Panc1 (cell line): ENCODE results near the gene UACA. TPM values are rescaled to one million over a fixed set of nuclear protein-coding genes. Genes with fewer than 3 reads are reported as not detected.

ENCODE experiments used
- ATAC-seq: fragments of 200-7000 bp; cut with Tn5 transposase; 2 replicates; pipeline ENCODE4 v1.9.1; 2020; ENCODE audit warnings: mild to moderate bottlenecking, moderate library complexity
- BruUV-seq: library from RNA; stranded (reverse); fragments of 400-500 nt; replicated peaks from 2 replicates; lab custom pipeline; 2021; lab: Mats Ljungman, UMichigan
- CTCF ChIA-PET: fragments of 300-600 bp; sonication (Branson Sonifier 250); formaldehyde crosslinking; loops from one replicate; lab custom pipeline; 2022; ENCODE audit warnings: antibody characterized with exemption; lab: Charles Lee
- POLR2A ChIA-PET: fragments of 300-600 bp; sonication (Branson Sonifier 250); formaldehyde crosslinking; loops from one replicate; lab custom pipeline; 2022; ENCODE audit warnings: antibody characterized with exemption; lab: Charles Lee
- DNase-seq: peaks from one replicate; pipeline ENCODE4 v3.0.0-alpha.2; 2010; ENCODE audit warnings: low read depth, low spot score
- H3K27ac ChIP-seq: 2 replicates; pipeline ENCODE4 v1.5.1; 2011; ENCODE audit warnings: mild to moderate bottlenecking, low read length, inconsistent platforms
- H3K27me3 ChIP-seq: fragments of 200-500 bp; sonication (Bioruptor generic); 2 replicates; pipeline ENCODE4 v1.6.0; 2014; ENCODE audit warnings: low read length, inconsistent platforms; ENCODE audit not compliant: control insufficient read depth, insufficient read depth
- H3K36me3 ChIP-seq: fragments of 200-500 bp; sonication (Bioruptor generic); 2 replicates; pipeline ENCODE4 v1.5.1; 2014; ENCODE audit warnings: inconsistent platforms, mild to moderate bottlenecking, low read length, moderate library complexity; ENCODE audit not compliant: control insufficient read depth, insufficient read depth
- H3K4me1 ChIP-seq: 2 replicates; pipeline ENCODE4 v1.5.1; 2011; ENCODE audit warnings: inconsistent platforms, mild to moderate bottlenecking, low read length, moderate library complexity; ENCODE audit not compliant: control insufficient read depth, insufficient read depth
- H3K4me3 ChIP-seq, 2 experiments: 2 replicates each; pipeline ENCODE4 v1.5.1; 2011 to 2012; ENCODE audit warnings: low read depth in 2 of 2, low read length in 2 of 2, mild to moderate bottlenecking in 2 of 2, inconsistent platforms in 1 of 2, moderate library complexity in 1 of 2
- H3K9me3 ChIP-seq: fragments of 200-500 bp; sonication (Bioruptor generic); 2 replicates; pipeline ENCODE4 v1.5.1; 2014; ENCODE audit warnings: low read depth, mild to moderate bottlenecking, inconsistent platforms, low read length, moderate library complexity; ENCODE audit not compliant: control insufficient read depth, insufficient read depth
- CTCF ChIP-seq: fragments of 450-650 bp; IDR thresholded peaks from 2 replicates; pipeline ENCODE4 v1.5.1; 2017; ENCODE audit warnings: mild to moderate bottlenecking
- POLR2AphosphoS5 ChIP-seq: IDR thresholded peaks from 2 replicates; pipeline ENCODE4 v1.6.1; 2012; ENCODE audit warnings: mild to moderate bottlenecking, low read depth, low read length, moderate library complexity
- REST ChIP-seq, 2 experiments: IDR thresholded peaks; 2 replicates each; pipeline ENCODE4 v1.6.1; 2011 to 2012; ENCODE audit warnings: low read depth in 2 of 2, control low read depth in 1 of 2, low read length in 1 of 2, mild to moderate bottlenecking in 1 of 2, moderate library complexity in 1 of 2; ENCODE audit not compliant: insufficient read depth in 1 of 2
- SIN3A ChIP-seq: IDR thresholded peaks from 2 replicates; pipeline ENCODE4 v1.6.1; 2012; ENCODE audit warnings: low read depth, mild to moderate bottlenecking, low read length, moderate library complexity, borderline replicate concordance; ENCODE audit not compliant: insufficient read depth
- TCF7L2 ChIP-seq: IDR thresholded peaks from 2 replicates; pipeline ENCODE4 v1.6.1; 2011; ENCODE audit warnings: mild to moderate bottlenecking, low read depth, low read length, inconsistent platforms
- in situ Hi-C: cut with HindIII; loops from 2 replicates; pipeline ENCODE4 v1.10.0; 2016; ENCODE audit warnings: low sequenced_read_pairs, low pct_unique_long_range_greater_than_20kb
- intact Hi-C: fragments of 100-400 bp; cut with micrococcal nuclease; formaldehyde crosslinking; loops from one replicate; pipeline ENCODE4 v1.10.0; 2022; ENCODE audit not compliant: unreplicated experiment
- total RNA-seq: library from RNA; stranded (reverse); gene quantifications from one replicate; pipeline ENCODE4 v1.2.1, GENCODE V29; 2021; ENCODE audit not compliant: unreplicated experiment

UACA gene
- total RNA-seq, 1 experiment from 2014 or later = 303 TPM

GRCh38 chr15:70703096-70703878 lies 60.1 kb downstream of the UACA start:
- CTCF ChIA-PET = interaction anchor here (0.7 kb wide), 1 partner anchor 19 kb away, joined by 3 read pairs; no protein-coding TSS in a partner anchor
- H3K9me3 ChIP-seq = no peaks in the 10 kb centered on the region
- in situ Hi-C loops = no loop called here
- intact Hi-C loops = no loop called here
- no peak for TF ChIP-seq SIN3A
- no peak for TF ChIP-seq CTCF
- no peak for TF ChIP-seq REST (IDR thresholded peaks at IDR 0.05; ENCODE audit: insufficient read depth in 1 of 2, low read depth in 2 of 2, low read length in 1 of 2)
- ATAC-seq (peak; percentile 35), DNase-seq (no peak)
- peak overlapping the region; percentile 94 for H3K27ac ChIP-seq
- H3K27me3 ChIP-seq = no peaks in the 10 kb centered on the region
- H3K36me3 ChIP-seq = no peaks in the 10 kb centered on the region; the same call in 1 of the 2 replicates
- POLR2A ChIA-PET = interaction anchor here (1.0 kb wide), 1 partner anchor 22 kb away, joined by 3 read pairs; no protein-coding TSS in a partner anchor
- peak overlapping the region; percentile 32 to 33; a peak in 3 of 4 replicates for H3K4me3 ChIP-seq
- BruUV-seq = no TSS peak
- H3K4me1 ChIP-seq = peaks cover 86% of the 10 kb centered on the region

- no peaks in the 10 kb centered on the region for H3K9me3 ChIP-seq
- no peaks in the 10 kb centered on the region; the same call in 1 of the 2 replicates for H3K36me3 ChIP-seq
- ATAC-seq (no peak), DNase-seq (no peak)
- POLR2A ChIA-PET = no interaction called here
- no peaks in the 10 kb centered on the region for H3K27me3 ChIP-seq
- H3K4me1 ChIP-seq = peaks cover 89% of the 10 kb centered on the region
- in situ Hi-C loops (no loop called here), intact Hi-C loops (no loop called here)
- peak overlapping the region; percentile 94 for H3K27ac ChIP-seq
- no TSS peak for BruUV-seq
- TF ChIP-seq CTCF (no peak), POLR2AphosphoS5 (no peak), SIN3A (no peak), REST (IDR thresholded peaks at IDR 0.05; ENCODE audit: insufficient read depth in 1 of 2, low read depth in 2 of 2, low read length in 1 of 2) (no peak), TCF7L2 (no peak)
- CTCF ChIA-PET = no interaction called here
- H3K4me3 ChIP-seq = peak overlapping the region; percentile 14 to 32; a peak in 2 of 4 replicates
These were observed 60.8 kb downstream of the UACA start for GRCh38 chr15:70702584-70702983.
